Type B pancreatic cell (in vitro differentiated cells): ENCODE data around the gene CCNQ. TPM values are rescaled to one million over a fixed set of nuclear protein-coding genes. Genes with fewer than 3 reads are reported as not detected.
A peak's percentile ranks its signal among the peaks of the same experiment; 100 is the strongest.

Experiments used
- DNase-seq: peaks from one replicate; pipeline ENCODE4 v3.0.0; 2021; ENCODE audit warnings: mixed read lengths; ENCODE audit not compliant: unreplicated experiment; ENCODE audit errors: extremely low spot score
- H3K27ac Mint-ChIP-seq: 2 replicates; pipeline ENCODE4 v1.8.0; 2021; ENCODE audit warnings: mild to moderate bottlenecking, mixed read lengths
- H3K27me3 Mint-ChIP-seq: 2 replicates; pipeline ENCODE4 v1.8.0; 2021; ENCODE audit warnings: mixed read lengths
- H3K36me3 Mint-ChIP-seq: 2 replicates; pipeline ENCODE4 v1.8.0; 2021; ENCODE audit warnings: mixed read lengths
- H3K4me1 Mint-ChIP-seq: one replicate; pipeline ENCODE4 v1.8.0; 2021; ENCODE audit warnings: mixed read lengths; ENCODE audit not compliant: unreplicated experiment
- H3K4me3 Mint-ChIP-seq: 2 replicates; pipeline ENCODE4 v1.8.0; 2021; ENCODE audit warnings: mild to moderate bottlenecking, mixed read lengths
- H3K9me3 Mint-ChIP-seq: 2 replicates; pipeline ENCODE4 v1.8.0; 2021; ENCODE audit warnings: mixed read lengths
- CTCF ChIP-seq: fragments of 200-600 bp; sonication (generic); conservative IDR thresholded peaks from 2 replicates; pipeline ENCODE4 v1.5.0; 2021; ENCODE audit warnings: antibody characterized with exemption, mild to moderate bottlenecking
- total RNA-seq: library from RNA; stranded (reverse); gene quantifications from 2 replicates; pipeline ENCODE4 v1.2.1, GENCODE V29; 2021; ENCODE audit warnings: low replicate concordance

Gene CCNQ
- total RNA-seq, 1 donor from 2014 or later = 19.0 TPM

GRCh38 chrX:153576239-153576870, 22.6 kb downstream of the CCNQ start:
- Mint-ChIP-seq H3K27me3 (no peaks in the 10 kb centered on the region), H3K27ac (no peak overlapping the region), H3K36me3 (no peaks in the 10 kb centered on the region), H3K9me3 (no peaks in the 10 kb centered on the region), H3K4me1 (peaks cover 7% of the 10 kb centered on the region), H3K4me3 (no peak overlapping the region)
- no peak for DNase-seq
- TF ChIP-seq CTCF = no peak

- Mint-ChIP-seq H3K27ac (no peak overlapping the region), H3K4me1 (peaks cover 7% of the 10 kb centered on the region), H3K9me3 (no peaks in the 10 kb centered on the region), H3K27me3 (no peaks in the 10 kb centered on the region), H3K36me3 (no peaks in the 10 kb centered on the region), H3K4me3 (no peak overlapping the region)
- DNase-seq = no peak
- TF ChIP-seq CTCF = no peak
Observed at GRCh38 chrX:153573984-153574383, 25.0 kb downstream of the CCNQ start.

GRCh38 chrX:153572601-153573000, 26.3 kb downstream of the CCNQ start:
- H3K4me3 Mint-ChIP-seq = no peak overlapping the region
- H3K4me1 Mint-ChIP-seq = no peaks in the 10 kb centered on the region
- no peak for DNase-seq
- no peaks in the 10 kb centered on the region for H3K36me3 Mint-ChIP-seq
- TF ChIP-seq CTCF = no peak
- H3K27ac Mint-ChIP-seq = no peak overlapping the region
- H3K27me3 Mint-ChIP-seq = no peaks in the 10 kb centered on the region
- H3K9me3 Mint-ChIP-seq = no peaks in the 10 kb centered on the region

- DNase-seq = no peak
- Mint-ChIP-seq H3K36me3 (no peaks in the 10 kb centered on the region), H3K27me3 (no peaks in the 10 kb centered on the region), H3K9me3 (no peaks in the 10 kb centered on the region), H3K4me1 (no peaks in the 10 kb centered on the region), H3K27ac (no peak overlapping the region), H3K4me3 (no peak overlapping the region)
- TF ChIP-seq CTCF = no peak
Observed at GRCh38 chrX:153571534-153571908, 27.4 kb downstream of the CCNQ start.

- Mint-ChIP-seq H3K27me3 (no peaks in the 10 kb centered on the region), H3K27ac (no peak overlapping the region), H3K4me1 (no peaks in the 10 kb centered on the region), H3K9me3 (no peaks in the 10 kb centered on the region), H3K4me3 (no peak overlapping the region), H3K36me3 (no peaks in the 10 kb centered on the region)
- no peak for TF ChIP-seq CTCF
- no peak for DNase-seq
Observed at GRCh38 chrX:153569475-153569874, 29.5 kb downstream of the CCNQ start.

GRCh38 chrX:153568451-153569011, 30.4 kb downstream of the CCNQ start:
- no peaks in the 10 kb centered on the region for H3K4me1 Mint-ChIP-seq
- H3K27me3 Mint-ChIP-seq = no peaks in the 10 kb centered on the region
- H3K9me3 Mint-ChIP-seq = no peaks in the 10 kb centered on the region
- DNase-seq = no peak
- no peak overlapping the region for H3K4me3 Mint-ChIP-seq
- peak; percentile 35 for TF ChIP-seq CTCF
- H3K27ac Mint-ChIP-seq = no peak overlapping the region
- no peaks in the 10 kb centered on the region for H3K36me3 Mint-ChIP-seq
